GM23338 (cell line): ENCODE data around the gene SRM. TPM values are rescaled to one million over a fixed set of nuclear protein-coding genes. Genes with fewer than 3 reads are reported as not detected.

Source experiments
- ATAC-seq: fragments of 200-7000 bp; cut with Tn5 transposase; 3 replicates; pipeline ENCODE4 v1.9.1; 2020
- DNase-seq: peaks from one replicate; pipeline ENCODE4 v3.0.0-alpha.2; 2015; ENCODE audit warnings: low spot score
- H2AFZ ChIP-seq: fragments of 200-600 bp; sonication (generic); 2 replicates; pipeline ENCODE4 v1.8.0; 2016; ENCODE audit warnings: antibody characterized with exemption, mild to moderate bottlenecking, moderate library complexity
- H3F3A ChIP-seq: fragments of 200-600 bp; sonication (generic); replicated peaks from 2 replicates; pipeline ENCODE4 v1.8.0; 2017; ENCODE audit warnings: antibody characterized with exemption, mixed run types, low read depth
- H3K27ac ChIP-seq: fragments of 200-600 bp; sonication (generic); 2 replicates; pipeline ENCODE4 v1.6.1; 2016; ENCODE audit warnings: low read depth
- H3K27me3 ChIP-seq: fragments of 200-600 bp; sonication (generic); 2 replicates; pipeline ENCODE4 v1.8.0; 2016; ENCODE audit warnings: mild to moderate bottlenecking, mixed run types, moderate library complexity; ENCODE audit not compliant: insufficient read depth
- H3K36me3 ChIP-seq: fragments of 200-600 bp; sonication (generic); 2 replicates; pipeline ENCODE4 v1.8.0; 2016; ENCODE audit warnings: mild to moderate bottlenecking; ENCODE audit not compliant: insufficient read depth
- H3K4me1 ChIP-seq: fragments of 200-600 bp; sonication (generic); 2 replicates; pipeline ENCODE4 v1.8.0; 2016; ENCODE audit warnings: mild to moderate bottlenecking, moderate library complexity; ENCODE audit not compliant: insufficient read depth
- H3K4me2 ChIP-seq: fragments of 200-600 bp; sonication (generic); 2 replicates; pipeline ENCODE4 v1.7.1; 2017; ENCODE audit warnings: mixed run types
- H3K4me3 ChIP-seq: fragments of 200-600 bp; sonication (generic); 2 replicates; pipeline ENCODE4 v1.6.1; 2016; ENCODE audit warnings: mixed run types
- H3K79me2 ChIP-seq: fragments of 200-600 bp; sonication (generic); replicated peaks from 2 replicates; pipeline ENCODE4 v1.8.0; 2017; ENCODE audit warnings: mild to moderate bottlenecking; ENCODE audit not compliant: insufficient read depth
- H3K9me2 ChIP-seq: fragments of 200-600 bp; sonication (generic); 2 replicates; pipeline ENCODE4 v1.8.0; 2017; ENCODE audit not compliant: insufficient read depth
- H4K20me1 ChIP-seq: fragments of 200-600 bp; sonication (generic); replicated peaks from 2 replicates; pipeline ENCODE4 v1.8.0; 2017; ENCODE audit warnings: mild to moderate bottlenecking; ENCODE audit not compliant: insufficient read depth
- H3K27ac Mint-ChIP-seq: 2 replicates; pipeline ENCODE4 v1.8.0; 2020; ENCODE audit warnings: inconsistent platforms, mild to moderate bottlenecking, moderate library complexity, mixed read lengths
- H3K27me3 Mint-ChIP-seq: 3 replicates; pipeline ENCODE4 v1.8.0; 2022; ENCODE audit warnings: low read depth, mild to moderate bottlenecking, moderate library complexity, mixed read lengths, inconsistent platforms; ENCODE audit not compliant: insufficient read depth, poor library complexity
- H3K36me3 Mint-ChIP-seq: 3 replicates; pipeline ENCODE4 v1.8.0; 2021; ENCODE audit warnings: low read depth, mild to moderate bottlenecking, inconsistent platforms, moderate library complexity, mixed read lengths
- H3K4me1 Mint-ChIP-seq: 3 replicates; pipeline ENCODE4 v1.8.0; 2020; ENCODE audit warnings: mild to moderate bottlenecking, inconsistent platforms, mixed read lengths
- H3K4me3 Mint-ChIP-seq: 3 replicates; pipeline ENCODE4 v1.8.0; 2021; ENCODE audit warnings: moderate library complexity, mild to moderate bottlenecking, inconsistent platforms, mixed read lengths
- H3K9me3 Mint-ChIP-seq: 3 replicates; pipeline ENCODE4 v1.8.0; 2020; ENCODE audit warnings: moderate library complexity, mild to moderate bottlenecking, inconsistent platforms, mixed read lengths
- CREB1 ChIP-seq: fragments of 250-450 bp; sonication (Bioruptor Pico); IDR thresholded peaks from 2 replicates; pipeline ENCODE4 v1.5.0; 2020; ENCODE audit warnings: low read depth, mild to moderate bottlenecking, moderate library complexity
- EZH2 ChIP-seq: fragments of 200-600 bp; sonication (generic); IDR thresholded peaks from one replicate; pipeline ENCODE4 v1.8.0; 2017; ENCODE audit warnings: antibody characterized with exemption, mild to moderate bottlenecking, low read depth; ENCODE audit not compliant: unreplicated experiment
- EZH2phosphoT487 ChIP-seq: fragments of 200-600 bp; sonication (generic); IDR thresholded peaks from one replicate; pipeline ENCODE4 v1.8.1; 2018; ENCODE audit warnings: antibody characterized with exemption; ENCODE audit not compliant: unreplicated experiment
- JUNB ChIP-seq: IDR thresholded peaks from one replicate; pipeline ENCODE4 v1.6.1; 2016; ENCODE audit warnings: antibody characterized with exemption; ENCODE audit not compliant: unreplicated experiment
- NANOG ChIP-seq: IDR thresholded peaks from 2 replicates; pipeline ENCODE4 v1.6.1; 2016; ENCODE audit warnings: antibody characterized with exemption, borderline replicate concordance
- POLR2AphosphoS5 ChIP-seq: IDR thresholded peaks from 2 replicates; pipeline ENCODE4 v1.6.1; 2016; ENCODE audit warnings: antibody characterized with exemption, low read depth
- STAT1 ChIP-seq: IDR thresholded peaks from one replicate; pipeline ENCODE4 v1.6.1; 2016; ENCODE audit warnings: antibody characterized with exemption; ENCODE audit not compliant: unreplicated experiment
- ZNF114 ChIP-seq: fragments of 250-450 bp; sonication (Bioruptor Pico); IDR thresholded peaks from 2 replicates; pipeline ENCODE4 v1.5.0; 2020; ENCODE audit warnings: mild to moderate bottlenecking, moderate library complexity
- ZNF331 ChIP-seq: fragments of 250-450 bp; sonication (Bioruptor Pico); IDR thresholded peaks from 2 replicates; pipeline ENCODE4 v1.5.0; 2020; ENCODE audit warnings: low read depth, mild to moderate bottlenecking, moderate library complexity
- polyA plus RNA-seq: library from polyadenylated mRNA; unstranded; fragments of >200 nt; fragmentation: Nextera tagmentation; extraction: Ambion mirVana; gene quantifications from 2 replicates; pipeline ENCODE4 v1.2.1, GENCODE V29; 2016
- total RNA-seq: library from RNA; depleted of rRNA; stranded (reverse); fragments of >200 nt; shearing (Covaris generic); gene quantifications from 2 replicates; pipeline ENCODE4 v1.2.3, GENCODE V29; 2014
- TF ChIP-seq, protein P1 (sequence below): IDR thresholded peaks from one replicate; pipeline ENCODE4 v1.6.1; 2018; ENCODE audit warnings: antibody characterized with exemption; ENCODE audit not compliant: unreplicated experiment
- TF ChIP-seq, protein P2 (sequence below): fragments of 250-450 bp; sonication (Bioruptor Pico); IDR thresholded peaks from 2 replicates; pipeline ENCODE4 v1.5.0; 2020; ENCODE audit warnings: mild to moderate bottlenecking, moderate library complexity
- TF ChIP-seq, protein P3 (sequence below): IDR thresholded peaks from 2 replicates; pipeline ENCODE4 v1.6.1; 2016; ENCODE audit warnings: antibody characterized with exemption
- TF ChIP-seq, protein P4 (sequence below), 2 experiments: fragments of 200-600 bp in 1 of 2; sonication (generic) in 1 of 2; conservative IDR thresholded peaks; 2 replicates each; pipeline versions ENCODE4 v1.5.1 to v1.6.1; 2016 to 2017; ENCODE audit warnings: antibody characterized with exemption in 2 of 2, low read depth in 2 of 2, mild to moderate bottlenecking in 2 of 2, moderate library complexity in 1 of 2

The SRM gene
- total and polyA plus RNA-seq, 2 experiments from 2014 or later: 170 to 253 TPM

DNA sequence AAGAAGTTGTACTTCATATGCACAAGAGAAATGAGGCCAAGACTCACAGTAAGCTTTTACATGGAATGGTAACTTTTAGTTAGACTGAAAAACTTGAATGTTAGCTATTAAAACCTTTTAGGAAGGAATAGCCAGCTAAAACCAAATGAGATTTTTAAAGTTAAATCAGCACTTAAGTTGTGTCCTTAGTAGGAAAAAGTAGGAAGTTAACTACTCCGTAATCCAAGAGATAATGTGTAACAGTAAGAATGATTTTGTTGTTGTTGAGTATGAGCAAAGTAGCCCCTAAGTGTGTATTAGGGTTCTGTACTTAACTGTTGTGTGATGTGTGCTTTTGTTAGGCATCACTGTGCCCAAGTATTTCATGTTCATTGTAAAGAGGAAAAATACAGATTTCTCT lies 34.2 kb downstream of the SRM start:
- peaks cover 46% of the 10 kb centered on the region for H3F3A ChIP-seq
- TF ChIP-seq EZH2: no peak
- no peak for TF ChIP-seq STAT1
- no peak for TF ChIP-seq ZNF331 (CRISPR knock-in tag)
- TF ChIP-seq ZNF114 (CRISPR knock-in tag): no peak
- TF ChIP-seq POLR2AphosphoS5: no peak
- TF ChIP-seq, protein P1, sequence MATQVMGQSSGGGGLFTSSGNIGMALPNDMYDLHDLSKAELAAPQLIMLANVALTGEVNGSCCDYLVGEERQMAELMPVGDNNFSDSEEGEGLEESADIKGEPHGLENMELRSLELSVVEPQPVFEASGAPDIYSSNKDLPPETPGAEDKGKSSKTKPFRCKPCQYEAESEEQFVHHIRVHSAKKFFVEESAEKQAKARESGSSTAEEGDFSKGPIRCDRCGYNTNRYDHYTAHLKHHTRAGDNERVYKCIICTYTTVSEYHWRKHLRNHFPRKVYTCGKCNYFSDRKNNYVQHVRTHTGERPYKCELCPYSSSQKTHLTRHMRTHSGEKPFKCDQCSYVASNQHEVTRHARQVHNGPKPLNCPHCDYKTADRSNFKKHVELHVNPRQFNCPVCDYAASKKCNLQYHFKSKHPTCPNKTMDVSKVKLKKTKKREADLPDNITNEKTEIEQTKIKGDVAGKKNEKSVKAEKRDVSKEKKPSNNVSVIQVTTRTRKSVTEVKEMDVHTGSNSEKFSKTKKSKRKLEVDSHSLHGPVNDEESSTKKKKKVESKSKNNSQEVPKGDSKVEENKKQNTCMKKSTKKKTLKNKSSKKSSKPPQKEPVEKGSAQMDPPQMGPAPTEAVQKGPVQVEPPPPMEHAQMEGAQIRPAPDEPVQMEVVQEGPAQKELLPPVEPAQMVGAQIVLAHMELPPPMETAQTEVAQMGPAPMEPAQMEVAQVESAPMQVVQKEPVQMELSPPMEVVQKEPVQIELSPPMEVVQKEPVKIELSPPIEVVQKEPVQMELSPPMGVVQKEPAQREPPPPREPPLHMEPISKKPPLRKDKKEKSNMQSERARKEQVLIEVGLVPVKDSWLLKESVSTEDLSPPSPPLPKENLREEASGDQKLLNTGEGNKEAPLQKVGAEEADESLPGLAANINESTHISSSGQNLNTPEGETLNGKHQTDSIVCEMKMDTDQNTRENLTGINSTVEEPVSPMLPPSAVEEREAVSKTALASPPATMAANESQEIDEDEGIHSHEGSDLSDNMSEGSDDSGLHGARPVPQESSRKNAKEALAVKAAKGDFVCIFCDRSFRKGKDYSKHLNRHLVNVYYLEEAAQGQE: no peak
- TF ChIP-seq, protein P2, sequence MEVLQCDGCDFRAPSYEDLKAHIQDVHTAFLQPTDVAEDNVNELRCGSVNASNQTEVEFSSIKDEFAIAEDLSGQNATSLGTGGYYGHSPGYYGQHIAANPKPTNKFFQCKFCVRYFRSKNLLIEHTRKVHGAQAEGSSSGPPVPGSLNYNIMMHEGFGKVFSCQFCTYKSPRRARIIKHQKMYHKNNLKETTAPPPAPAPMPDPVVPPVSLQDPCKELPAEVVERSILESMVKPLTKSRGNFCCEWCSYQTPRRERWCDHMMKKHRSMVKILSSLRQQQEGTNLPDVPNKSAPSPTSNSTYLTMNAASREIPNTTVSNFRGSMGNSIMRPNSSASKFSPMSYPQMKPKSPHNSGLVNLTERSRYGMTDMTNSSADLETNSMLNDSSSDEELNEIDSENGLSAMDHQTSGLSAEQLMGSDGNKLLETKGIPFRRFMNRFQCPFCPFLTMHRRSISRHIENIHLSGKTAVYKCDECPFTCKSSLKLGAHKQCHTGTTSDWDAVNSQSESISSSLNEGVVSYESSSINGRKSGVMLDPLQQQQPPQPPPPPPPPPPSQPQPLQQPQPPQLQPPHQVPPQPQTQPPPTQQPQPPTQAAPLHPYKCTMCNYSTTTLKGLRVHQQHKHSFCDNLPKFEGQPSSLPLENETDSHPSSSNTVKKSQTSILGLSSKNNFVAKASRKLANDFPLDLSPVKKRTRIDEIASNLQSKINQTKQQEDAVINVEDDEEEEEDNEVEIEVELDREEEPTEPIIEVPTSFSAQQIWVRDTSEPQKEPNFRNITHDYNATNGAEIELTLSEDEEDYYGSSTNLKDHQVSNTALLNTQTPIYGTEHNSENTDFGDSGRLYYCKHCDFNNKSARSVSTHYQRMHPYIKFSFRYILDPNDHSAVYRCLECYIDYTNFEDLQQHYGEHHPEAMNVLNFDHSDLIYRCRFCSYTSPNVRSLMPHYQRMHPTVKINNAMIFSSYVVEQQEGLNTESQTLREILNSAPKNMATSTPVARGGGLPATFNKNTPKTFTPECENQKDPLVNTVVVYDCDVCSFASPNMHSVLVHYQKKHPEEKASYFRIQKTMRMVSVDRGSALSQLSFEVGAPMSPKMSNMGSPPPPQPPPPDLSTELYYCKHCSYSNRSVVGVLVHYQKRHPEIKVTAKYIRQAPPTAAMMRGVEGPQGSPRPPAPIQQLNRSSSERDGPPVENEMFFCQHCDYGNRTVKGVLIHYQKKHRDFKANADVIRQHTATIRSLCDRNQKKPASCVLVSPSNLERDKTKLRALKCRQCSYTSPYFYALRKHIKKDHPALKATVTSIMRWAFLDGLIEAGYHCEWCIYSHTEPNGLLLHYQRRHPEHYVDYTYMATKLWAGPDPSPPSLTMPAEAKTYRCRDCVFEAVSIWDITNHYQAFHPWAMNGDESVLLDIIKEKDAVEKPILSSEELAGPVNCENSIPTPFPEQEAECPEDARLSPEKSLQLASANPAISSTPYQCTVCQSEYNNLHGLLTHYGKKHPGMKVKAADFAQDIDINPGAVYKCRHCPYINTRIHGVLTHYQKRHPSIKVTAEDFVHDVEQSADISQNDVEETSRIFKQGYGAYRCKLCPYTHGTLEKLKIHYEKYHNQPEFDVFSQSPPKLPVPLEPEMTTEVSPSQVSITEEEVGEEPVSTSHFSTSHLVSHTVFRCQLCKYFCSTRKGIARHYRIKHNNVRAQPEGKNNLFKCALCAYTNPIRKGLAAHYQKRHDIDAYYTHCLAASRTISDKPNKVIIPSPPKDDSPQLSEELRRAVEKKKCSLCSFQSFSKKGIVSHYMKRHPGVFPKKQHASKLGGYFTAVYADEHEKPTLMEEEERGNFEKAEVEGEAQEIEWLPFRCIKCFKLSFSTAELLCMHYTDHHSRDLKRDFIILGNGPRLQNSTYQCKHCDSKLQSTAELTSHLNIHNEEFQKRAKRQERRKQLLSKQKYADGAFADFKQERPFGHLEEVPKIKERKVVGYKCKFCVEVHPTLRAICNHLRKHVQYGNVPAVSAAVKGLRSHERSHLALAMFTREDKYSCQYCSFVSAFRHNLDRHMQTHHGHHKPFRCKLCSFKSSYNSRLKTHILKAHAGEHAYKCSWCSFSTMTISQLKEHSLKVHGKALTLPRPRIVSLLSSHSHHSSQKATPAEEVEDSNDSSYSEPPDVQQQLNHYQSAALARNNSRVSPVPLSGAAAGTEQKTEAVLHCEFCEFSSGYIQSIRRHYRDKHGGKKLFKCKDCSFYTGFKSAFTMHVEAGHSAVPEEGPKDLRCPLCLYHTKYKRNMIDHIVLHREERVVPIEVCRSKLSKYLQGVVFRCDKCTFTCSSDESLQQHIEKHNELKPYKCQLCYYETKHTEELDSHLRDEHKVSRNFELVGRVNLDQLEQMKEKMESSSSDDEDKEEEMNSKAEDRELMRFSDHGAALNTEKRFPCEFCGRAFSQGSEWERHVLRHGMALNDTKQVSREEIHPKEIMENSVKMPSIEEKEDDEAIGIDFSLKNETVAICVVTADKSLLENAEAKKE (CRISPR knock-in tag): no peak
- TF ChIP-seq EZH2phosphoT487: no peak
- TF ChIP-seq, protein P3, sequence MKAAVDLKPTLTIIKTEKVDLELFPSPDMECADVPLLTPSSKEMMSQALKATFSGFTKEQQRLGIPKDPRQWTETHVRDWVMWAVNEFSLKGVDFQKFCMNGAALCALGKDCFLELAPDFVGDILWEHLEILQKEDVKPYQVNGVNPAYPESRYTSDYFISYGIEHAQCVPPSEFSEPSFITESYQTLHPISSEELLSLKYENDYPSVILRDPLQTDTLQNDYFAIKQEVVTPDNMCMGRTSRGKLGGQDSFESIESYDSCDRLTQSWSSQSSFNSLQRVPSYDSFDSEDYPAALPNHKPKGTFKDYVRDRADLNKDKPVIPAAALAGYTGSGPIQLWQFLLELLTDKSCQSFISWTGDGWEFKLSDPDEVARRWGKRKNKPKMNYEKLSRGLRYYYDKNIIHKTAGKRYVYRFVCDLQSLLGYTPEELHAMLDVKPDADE: no peak
- no peak for TF ChIP-seq NANOG
- TF ChIP-seq JUNB: no peak
- TF ChIP-seq CREB1 (CRISPR knock-in tag): no peak
- TF ChIP-seq, protein P4, sequence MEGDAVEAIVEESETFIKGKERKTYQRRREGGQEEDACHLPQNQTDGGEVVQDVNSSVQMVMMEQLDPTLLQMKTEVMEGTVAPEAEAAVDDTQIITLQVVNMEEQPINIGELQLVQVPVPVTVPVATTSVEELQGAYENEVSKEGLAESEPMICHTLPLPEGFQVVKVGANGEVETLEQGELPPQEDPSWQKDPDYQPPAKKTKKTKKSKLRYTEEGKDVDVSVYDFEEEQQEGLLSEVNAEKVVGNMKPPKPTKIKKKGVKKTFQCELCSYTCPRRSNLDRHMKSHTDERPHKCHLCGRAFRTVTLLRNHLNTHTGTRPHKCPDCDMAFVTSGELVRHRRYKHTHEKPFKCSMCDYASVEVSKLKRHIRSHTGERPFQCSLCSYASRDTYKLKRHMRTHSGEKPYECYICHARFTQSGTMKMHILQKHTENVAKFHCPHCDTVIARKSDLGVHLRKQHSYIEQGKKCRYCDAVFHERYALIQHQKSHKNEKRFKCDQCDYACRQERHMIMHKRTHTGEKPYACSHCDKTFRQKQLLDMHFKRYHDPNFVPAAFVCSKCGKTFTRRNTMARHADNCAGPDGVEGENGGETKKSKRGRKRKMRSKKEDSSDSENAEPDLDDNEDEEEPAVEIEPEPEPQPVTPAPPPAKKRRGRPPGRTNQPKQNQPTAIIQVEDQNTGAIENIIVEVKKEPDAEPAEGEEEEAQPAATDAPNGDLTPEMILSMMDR (conservative IDR thresholded peaks at IDR 0.05; ENCODE audit: low read depth in 2 of 2): no peak
- peaks cover 44% of the 10 kb centered on the region for H4K20me1 ChIP-seq
- Mint-ChIP-seq H3K4me1 (peaks cover 1% of the 10 kb centered on the region; the same call in 2 of the 3 replicates), H3K36me3 (peaks cover 85% of the 10 kb centered on the region), H3K9me3 (no peaks in the 10 kb centered on the region), H3K4me3 (no peak overlapping the region), H3K27ac (no peak overlapping the region), H3K27me3 (peaks cover 1% of the 10 kb centered on the region)
- peak overlapping the region; percentile 24 for H3K27ac ChIP-seq
- no peak overlapping the region for H2AFZ ChIP-seq
- peaks cover 13% of the 10 kb centered on the region; the same call in 1 of the 2 replicates for H3K79me2 ChIP-seq
- H3K27me3 ChIP-seq: no peaks in the 10 kb centered on the region
- no peak for ATAC-seq
- no peak overlapping the region for H3K4me2 ChIP-seq
- peaks cover 63% of the 10 kb centered on the region for H3K36me3 ChIP-seq
- no peak overlapping the region for H3K4me3 ChIP-seq
- H3K9me2 ChIP-seq: no peaks in the 10 kb centered on the region
- H3K4me1 ChIP-seq: no peaks in the 10 kb centered on the region
- no peak for DNase-seq
